ENCODE results near the gene POLD4.
"Not testable (repeated sequence)": the region's sequence is repeated elsewhere in the genome, so short reads cannot be mapped to it uniquely, and the experiment has no call there.

The POLD4 gene

DNA sequence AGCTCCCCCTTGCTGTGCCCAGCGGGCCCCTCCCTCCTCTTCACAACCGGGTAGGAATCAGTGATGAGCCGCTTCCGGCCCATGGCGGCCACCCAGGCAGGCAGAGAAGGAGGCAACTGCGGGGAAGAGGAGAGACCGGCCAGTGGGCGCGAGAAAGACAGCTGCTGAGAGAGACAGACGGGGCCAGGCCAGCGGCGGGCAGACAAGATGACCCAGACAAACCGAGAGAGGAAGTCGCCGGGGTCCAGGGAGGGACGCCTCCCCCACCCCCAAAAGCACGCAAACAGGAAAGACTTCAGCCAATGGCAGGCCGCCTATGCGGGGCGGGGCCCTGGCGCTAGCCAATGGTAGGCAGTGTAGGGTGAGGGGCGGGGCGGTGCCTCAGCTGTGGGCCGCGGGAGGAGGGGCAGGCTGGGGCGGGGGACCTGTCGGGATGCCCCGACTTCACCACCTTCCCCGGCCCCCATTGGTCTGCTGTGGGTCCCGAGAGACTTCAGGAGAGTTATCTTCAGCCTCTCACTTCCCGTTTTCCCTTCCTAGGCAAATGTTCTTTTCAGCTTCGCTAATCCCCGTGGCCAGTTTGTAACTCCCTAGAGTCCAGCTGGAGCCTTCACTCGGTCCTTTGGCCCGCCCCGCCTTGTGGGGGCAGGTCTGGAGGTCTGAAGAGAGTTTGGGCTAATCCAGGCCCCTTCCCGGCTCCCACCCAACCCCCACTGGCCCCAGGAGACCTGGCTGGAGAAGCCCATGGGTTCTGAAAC, at the start of gene POLD4:
Gene POLD4, minus strand, starts transcription at position 230 of the 758 bp plus-strand sequence. Its CDS starts 147 bp downstream, at position 83.
- Histone ChIP-seq H3K9ac (ENCODE audit: low read length) (peak within 1 kb of the TSS; percentile 84), H3K27ac (ENCODE audit: low read depth, low read length) (peak within 1 kb of the TSS; percentile 98), H3K36me3 (ENCODE audit: control insufficient read depth, insufficient read depth, low read length) (peaks cover 5% of the 10 kb centered on the region), H3K27me3 (ENCODE audit: control insufficient read depth, insufficient read depth, low read length) (no peaks in the 10 kb centered on the region), H3K4me3 (ENCODE audit: low read length) (peak within 1 kb of the TSS; percentile 92), H3K4me1 (ENCODE audit: control insufficient read depth, insufficient read depth, low read length) (peaks cover 37% of the 10 kb centered on the region)

DNA sequence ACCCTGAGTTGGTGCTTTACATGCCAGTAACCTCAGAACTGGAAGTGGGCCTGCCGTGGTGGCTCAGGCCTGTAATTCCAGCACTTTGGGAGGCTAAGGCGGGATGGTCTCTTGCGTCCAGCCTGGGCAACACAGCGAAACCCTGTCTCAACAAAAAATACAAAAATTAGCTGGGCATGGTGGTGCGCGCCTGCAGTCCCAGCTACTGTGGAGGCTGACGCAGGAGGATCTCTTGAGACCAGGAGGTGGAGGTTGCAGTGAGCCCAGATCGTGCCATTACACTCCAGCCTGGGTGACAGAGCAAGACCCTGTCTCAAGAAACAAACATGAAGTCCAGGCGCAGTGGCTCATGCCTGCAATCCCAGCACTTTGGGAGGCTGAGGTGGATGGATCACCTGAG, 49.7 kb upstream of the POLD4 start:
- H3K4me3 ChIP-seq (ENCODE audit: low read length); H3K9ac ChIP-seq (ENCODE audit: low read length); H3K27me3 ChIP-seq (ENCODE audit: control insufficient read depth, insufficient read depth, low read length); H3K27ac ChIP-seq (ENCODE audit: low read depth, low read length): not testable (repeated sequence)
- Histone ChIP-seq H3K4me1 (ENCODE audit: control insufficient read depth, insufficient read depth, low read length) (peaks cover 13% of the 10 kb centered on the region), H3K36me3 (ENCODE audit: control insufficient read depth, insufficient read depth, low read length) (peaks cover 14% of the 10 kb centered on the region)

DNA sequence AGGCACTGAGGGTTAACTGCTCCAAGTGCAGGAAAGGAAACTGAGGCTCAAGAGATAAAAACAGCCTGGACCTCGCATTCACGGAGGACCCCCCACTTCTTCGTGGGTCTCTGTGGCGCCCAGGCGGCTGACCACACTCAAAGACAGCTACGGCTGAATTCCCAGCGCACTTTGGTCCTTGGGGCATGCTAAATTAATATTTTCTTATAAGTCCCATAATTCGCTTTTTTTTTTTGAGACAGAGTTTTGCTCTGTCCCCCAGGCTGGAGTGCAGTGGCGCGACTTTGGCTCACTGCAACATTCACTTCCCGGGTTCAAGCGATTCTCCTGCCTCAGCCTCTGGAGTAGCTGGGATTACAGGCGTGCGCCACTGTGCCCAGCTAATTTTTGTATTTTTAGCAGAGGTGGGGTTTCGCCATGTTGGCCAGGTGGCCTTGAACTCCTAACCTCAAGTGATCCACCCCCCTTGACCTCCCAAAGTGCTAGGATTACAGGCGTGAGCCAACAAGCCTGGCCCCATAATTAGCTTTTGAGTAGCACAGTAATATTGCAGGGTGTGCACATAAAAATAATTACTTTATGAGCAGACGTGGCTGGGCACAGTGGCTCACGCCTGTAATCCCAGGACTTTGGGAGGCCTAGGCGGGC, 49.0 kb upstream of the POLD4 start:
- Histone ChIP-seq H3K9ac (ENCODE audit: low read length) (peak overlapping the region; percentile 82), H3K27ac (ENCODE audit: low read depth, low read length) (peak overlapping the region; percentile 90), H3K4me1 (ENCODE audit: control insufficient read depth, insufficient read depth, low read length) (peaks cover 13% of the 10 kb centered on the region), H3K36me3 (ENCODE audit: control insufficient read depth, insufficient read depth, low read length) (peaks cover 20% of the 10 kb centered on the region), H3K4me3 (ENCODE audit: low read length) (peak overlapping the region; percentile 76)
- H3K27me3 ChIP-seq (ENCODE audit: control insufficient read depth, insufficient read depth, low read length) = not testable (repeated sequence)

DNA sequence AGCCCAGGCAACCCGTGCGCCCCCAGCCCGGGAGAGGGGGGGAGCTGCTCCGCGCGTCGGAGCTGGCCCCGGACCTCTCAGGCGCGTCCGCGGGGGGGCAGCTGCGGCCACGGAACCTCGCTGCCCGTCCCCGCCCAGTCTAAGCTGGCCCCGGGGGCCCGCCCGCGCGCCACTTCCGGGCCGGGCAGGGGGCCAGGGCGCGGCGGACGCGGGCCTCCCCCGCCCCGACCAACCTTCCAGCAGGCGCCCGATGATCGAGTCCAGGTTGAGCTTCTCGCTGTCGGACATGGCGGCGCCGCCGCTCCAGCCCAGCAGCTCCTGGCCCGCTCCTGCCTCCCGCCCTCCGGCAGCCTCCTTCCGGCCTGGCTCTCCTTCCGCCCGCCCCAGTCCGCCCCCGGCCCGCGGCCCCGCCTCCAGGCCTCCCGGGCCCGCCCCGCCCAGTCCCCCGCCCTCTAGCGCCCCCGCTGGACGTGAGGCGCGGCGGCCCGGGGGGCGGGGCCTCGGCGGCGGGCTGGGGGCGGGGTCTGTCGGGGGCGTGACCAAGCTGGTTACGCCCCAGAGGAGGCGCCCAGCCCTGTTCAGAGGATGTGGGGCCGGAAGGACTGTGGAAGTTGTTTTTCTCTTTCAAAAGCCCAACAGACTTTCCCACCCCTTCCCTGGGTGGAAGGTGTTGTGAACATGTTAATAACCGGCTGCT, 48.3 kb upstream of the POLD4 start, which contains the start of gene PPP1CA:
Gene PPP1CA, minus strand, starts transcription at position 364 of the 697 bp plus-strand sequence. Its CDS starts 76 bp downstream, at position 288.
- Histone ChIP-seq H3K9ac (ENCODE audit: low read length) (peak within 1 kb of the TSS; percentile 82), H3K4me1 (ENCODE audit: control insufficient read depth, insufficient read depth, low read length) (peaks cover 13% of the 10 kb centered on the region), H3K27me3 (ENCODE audit: control insufficient read depth, insufficient read depth, low read length) (no peaks in the 10 kb centered on the region), H3K36me3 (ENCODE audit: control insufficient read depth, insufficient read depth, low read length) (peaks cover 20% of the 10 kb centered on the region), H3K27ac (ENCODE audit: low read depth, low read length) (peak within 1 kb of the TSS; percentile 91), H3K4me3 (ENCODE audit: low read length) (peak within 1 kb of the TSS; percentile 87)

DNA sequence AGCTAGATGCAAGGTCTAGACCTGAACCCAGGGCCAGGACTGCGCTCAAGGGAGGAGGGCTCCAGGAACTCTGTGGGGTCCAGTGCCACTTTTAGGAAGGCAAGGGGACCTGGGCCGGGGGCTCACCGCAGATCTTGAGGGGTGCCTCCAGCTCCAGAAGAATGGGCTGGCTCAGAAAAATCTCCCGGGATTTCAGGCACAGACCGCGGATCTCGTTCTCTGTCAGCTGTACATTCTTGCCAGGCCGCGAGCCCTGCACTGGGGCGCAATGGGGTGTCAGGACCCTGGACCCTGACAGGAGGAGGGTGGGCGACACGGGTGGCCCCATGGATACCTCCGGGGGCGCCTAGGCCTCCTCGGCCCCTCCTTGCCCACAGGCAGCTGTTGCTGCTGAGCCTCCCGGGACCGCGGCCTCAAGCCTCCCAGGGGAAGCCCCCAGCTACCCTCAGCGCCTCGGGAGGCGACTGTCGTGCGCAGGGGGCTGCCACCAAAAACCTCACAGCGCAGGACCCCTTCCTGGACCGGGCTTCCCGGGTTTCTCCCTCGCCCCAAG, 47.7 kb upstream of the POLD4 start:
- Histone ChIP-seq H3K9ac (ENCODE audit: low read length) (peak overlapping the region; percentile 81), H3K27ac (ENCODE audit: low read depth, low read length) (peak overlapping the region; percentile 91), H3K4me1 (ENCODE audit: control insufficient read depth, insufficient read depth, low read length) (peaks cover 13% of the 10 kb centered on the region)

DNA sequence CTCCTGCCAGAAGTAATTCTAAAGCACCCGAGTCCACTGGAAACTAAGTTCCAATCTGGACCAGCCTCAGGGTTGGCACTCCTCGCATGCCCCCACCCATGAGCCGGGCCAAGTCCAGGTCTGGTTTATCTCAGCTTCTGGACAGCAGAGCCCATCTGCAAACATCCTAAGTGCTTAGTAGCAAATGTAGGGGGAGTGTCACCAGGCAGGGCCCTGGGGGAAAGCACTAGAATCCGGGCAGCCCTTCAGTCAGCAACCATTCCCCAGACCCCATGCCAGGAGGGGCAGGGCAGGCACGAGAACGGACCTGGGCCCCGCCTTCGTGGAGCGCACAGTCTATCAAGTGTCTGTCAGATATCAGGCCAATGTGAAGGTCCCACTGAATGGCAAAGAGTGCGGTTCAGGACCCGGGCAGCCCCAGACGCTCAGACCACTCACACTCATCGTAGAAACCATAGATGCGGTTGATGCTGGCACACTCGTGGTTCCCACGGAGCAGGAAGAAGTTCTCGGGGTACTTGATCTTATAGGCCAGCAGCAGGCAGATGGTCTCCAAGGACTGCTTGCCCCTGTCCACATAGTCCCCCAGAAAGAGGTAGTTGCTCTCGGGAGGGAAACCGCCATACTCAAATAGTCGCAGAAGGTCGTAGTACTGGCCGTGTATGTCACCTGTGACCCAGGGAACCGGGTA, 47.0 kb upstream of the POLD4 start:
- Histone ChIP-seq H3K9ac (ENCODE audit: low read length) (peak overlapping the region; percentile 81), H3K36me3 (ENCODE audit: control insufficient read depth, insufficient read depth, low read length) (peaks cover 20% of the 10 kb centered on the region), H3K27me3 (ENCODE audit: control insufficient read depth, insufficient read depth, low read length) (no peaks in the 10 kb centered on the region), H3K27ac (ENCODE audit: low read depth, low read length) (peak overlapping the region; percentile 91), H3K4me3 (ENCODE audit: low read length) (peak overlapping the region; percentile 87), H3K4me1 (ENCODE audit: control insufficient read depth, insufficient read depth, low read length) (peaks cover 13% of the 10 kb centered on the region)

More for the DNA sequence above, 47.7 kb upstream of the POLD4 start:
- Histone ChIP-seq H3K27me3 (ENCODE audit: control insufficient read depth, insufficient read depth, low read length) (no peaks in the 10 kb centered on the region), H3K36me3 (ENCODE audit: control insufficient read depth, insufficient read depth, low read length) (peaks cover 20% of the 10 kb centered on the region), H3K4me3 (ENCODE audit: low read length) (peak overlapping the region; percentile 87)

DNA sequence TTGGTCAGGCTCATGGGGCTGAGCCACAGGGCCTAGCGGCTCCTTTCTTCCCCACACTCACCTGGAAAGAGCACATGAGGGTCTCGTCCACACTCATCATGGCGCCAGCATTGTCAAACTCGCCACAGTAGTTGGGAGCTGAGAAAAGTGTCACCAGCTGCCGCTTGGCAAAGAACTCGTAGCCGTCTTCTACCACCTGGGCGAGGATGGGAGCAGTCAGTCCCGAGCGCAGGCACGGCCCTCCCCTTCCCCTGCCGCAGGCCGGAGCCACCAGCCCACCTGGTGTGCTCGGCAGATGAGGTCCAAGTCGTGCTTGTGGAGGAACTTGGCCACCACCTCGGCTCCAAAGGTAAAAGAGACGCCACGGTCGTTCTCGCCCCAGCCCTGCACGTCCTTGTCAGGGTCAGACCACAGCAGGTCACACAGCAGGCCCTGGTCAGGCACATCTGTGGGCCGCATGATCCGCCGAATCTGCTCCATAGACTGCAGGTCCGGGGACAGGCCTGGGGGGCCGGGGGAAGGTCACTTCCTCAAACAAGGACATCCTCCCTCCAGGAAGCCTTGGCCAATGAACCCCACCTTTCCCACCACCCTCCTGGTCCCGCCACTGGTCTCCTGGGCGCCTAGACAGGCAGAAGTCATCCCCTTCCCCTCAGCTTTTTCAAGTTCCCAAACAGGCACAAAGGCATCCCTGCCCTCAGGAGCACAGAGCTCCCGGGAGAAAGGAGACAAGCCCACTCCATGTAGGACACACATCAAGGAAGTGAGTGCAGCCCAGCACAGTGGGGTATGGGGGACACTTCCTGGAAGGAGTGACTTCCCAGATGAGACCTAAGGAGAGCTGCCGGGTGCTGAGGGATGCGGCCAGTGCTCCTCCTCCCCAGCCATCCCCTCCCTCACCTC, 45.6 kb upstream of the POLD4 start:
- no peak overlapping the region for H3K27ac ChIP-seq (ENCODE audit: low read depth, low read length)
- H3K4me1 ChIP-seq (ENCODE audit: control insufficient read depth, insufficient read depth, low read length) = peaks cover 13% of the 10 kb centered on the region
- H3K9ac ChIP-seq (ENCODE audit: low read length) = no peak overlapping the region
- no peak overlapping the region for H3K4me3 ChIP-seq (ENCODE audit: low read length)
- H3K36me3 ChIP-seq (ENCODE audit: control insufficient read depth, insufficient read depth, low read length) = peaks cover 20% of the 10 kb centered on the region
- H3K27me3 ChIP-seq (ENCODE audit: control insufficient read depth, insufficient read depth, low read length) = no peaks in the 10 kb centered on the region

DNA sequence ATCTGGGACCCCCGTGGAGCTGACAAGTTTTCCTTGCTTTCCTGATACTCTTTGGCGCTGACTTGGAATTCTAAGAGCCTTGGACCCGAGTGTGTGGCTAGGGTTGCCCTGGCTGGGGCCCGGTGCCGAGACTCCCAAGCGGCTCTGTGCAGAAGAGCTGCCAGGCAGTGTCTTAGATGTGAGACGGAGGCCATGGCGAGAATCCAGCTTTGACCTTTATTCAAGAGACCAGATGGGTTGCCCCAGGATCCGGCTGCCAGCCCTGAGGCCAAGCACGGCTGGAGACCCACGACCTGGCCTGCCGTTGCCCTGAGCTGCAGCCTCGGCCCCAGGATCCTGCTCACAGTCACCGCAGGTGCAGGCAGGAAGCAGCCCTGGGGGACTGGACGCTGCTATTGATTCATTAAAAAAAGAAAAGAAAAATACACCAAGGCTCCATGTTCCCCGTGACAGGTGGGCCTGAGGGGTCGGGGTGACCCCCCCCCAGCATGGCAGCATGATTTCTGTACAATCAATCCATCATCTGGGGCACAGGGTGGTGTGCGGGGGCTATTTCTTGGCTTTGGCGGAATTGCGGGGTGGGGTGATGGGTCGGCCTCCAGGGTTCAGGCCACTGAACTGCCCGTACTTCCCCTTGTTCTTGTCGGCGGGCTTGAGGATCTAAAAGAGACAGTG, 44.8 kb upstream of the POLD4 start:
- no peak overlapping the region for H3K27ac ChIP-seq (ENCODE audit: low read depth, low read length)
- H3K27me3 ChIP-seq (ENCODE audit: control insufficient read depth, insufficient read depth, low read length) = no peaks in the 10 kb centered on the region
- H3K9ac ChIP-seq (ENCODE audit: low read length) = no peak overlapping the region
- H3K36me3 ChIP-seq (ENCODE audit: control insufficient read depth, insufficient read depth, low read length) = peaks cover 20% of the 10 kb centered on the region
- H3K4me1 ChIP-seq (ENCODE audit: control insufficient read depth, insufficient read depth, low read length) = peaks cover 13% of the 10 kb centered on the region
- H3K4me3 ChIP-seq (ENCODE audit: low read length) = no peak overlapping the region

DNA sequence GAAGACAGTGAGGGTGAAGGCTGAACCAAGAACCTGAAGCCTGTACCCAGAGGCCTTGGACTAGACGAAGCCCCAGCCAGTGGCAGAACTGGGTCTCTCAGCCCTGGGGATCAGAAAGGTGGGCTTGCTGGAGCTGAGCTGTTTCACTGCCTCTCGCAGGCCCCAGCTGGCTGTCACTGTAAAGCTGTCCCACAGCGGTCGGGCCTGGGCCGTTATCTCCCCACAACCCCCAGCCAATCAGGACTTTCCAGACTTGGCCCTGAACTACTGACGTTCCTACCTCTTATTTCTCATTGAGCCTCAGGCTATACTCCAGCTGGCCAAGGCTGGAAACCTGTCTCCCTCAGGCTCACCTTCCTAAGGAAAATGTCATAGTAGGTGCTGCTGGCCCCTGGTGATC, 44.2 kb upstream of the POLD4 start:
- H3K27me3 ChIP-seq (ENCODE audit: control insufficient read depth, insufficient read depth, low read length) = no peaks in the 10 kb centered on the region
- no peak overlapping the region for H3K27ac ChIP-seq (ENCODE audit: low read depth, low read length)
- peaks cover 15% of the 10 kb centered on the region for H3K4me1 ChIP-seq (ENCODE audit: control insufficient read depth, insufficient read depth, low read length)
- H3K9ac ChIP-seq (ENCODE audit: low read length) = no peak overlapping the region
- H3K36me3 ChIP-seq (ENCODE audit: control insufficient read depth, insufficient read depth, low read length) = peaks cover 20% of the 10 kb centered on the region
- no peak overlapping the region for H3K4me3 ChIP-seq (ENCODE audit: low read length)

DNA sequence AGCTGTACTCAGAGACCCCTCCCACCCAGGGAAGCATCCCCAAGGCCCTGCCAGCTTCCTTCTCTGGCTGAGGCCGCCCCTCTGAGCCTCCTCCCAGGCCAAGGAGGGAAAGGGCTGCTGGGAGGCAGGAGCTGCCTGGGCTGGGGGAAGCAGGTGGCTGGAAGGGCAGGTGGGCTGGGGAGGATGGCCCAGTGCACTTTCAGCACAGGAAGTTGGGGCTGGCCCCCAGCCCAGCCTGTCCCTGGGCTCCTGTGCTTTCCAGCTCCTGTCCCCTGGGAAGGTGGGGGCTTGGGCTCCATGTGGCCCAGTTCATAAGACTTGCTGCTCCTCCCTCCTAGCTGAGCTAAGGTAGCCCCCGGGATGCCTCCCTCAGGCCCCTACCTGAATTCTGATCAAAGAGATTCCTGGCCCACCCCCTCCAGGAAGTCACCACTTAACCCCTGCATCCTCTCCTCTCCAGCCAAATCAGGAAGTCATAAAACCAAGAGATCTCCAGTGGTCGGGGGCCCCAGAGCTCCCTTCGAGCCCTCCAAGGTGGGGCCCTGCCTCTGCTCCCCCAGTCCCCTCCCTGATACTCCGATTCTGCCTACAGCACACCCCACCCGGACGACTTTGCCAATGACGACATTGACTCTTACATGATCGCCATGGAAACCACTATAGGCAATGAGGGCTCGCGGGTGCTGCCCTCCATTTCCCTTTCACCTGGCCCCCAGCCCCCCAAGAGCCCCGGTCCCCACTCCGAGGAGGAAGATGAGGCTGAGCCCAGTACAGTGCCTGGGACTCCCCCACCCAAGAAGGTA, 43.4 kb upstream of the POLD4 start:
- no peak overlapping the region for H3K4me3 ChIP-seq (ENCODE audit: low read length)
- peaks cover 20% of the 10 kb centered on the region for H3K36me3 ChIP-seq (ENCODE audit: control insufficient read depth, insufficient read depth, low read length)
- H3K9ac ChIP-seq (ENCODE audit: low read length) = no peak overlapping the region
- H3K27me3 ChIP-seq (ENCODE audit: control insufficient read depth, insufficient read depth, low read length) = no peaks in the 10 kb centered on the region
- H3K27ac ChIP-seq (ENCODE audit: low read depth, low read length) = no peak overlapping the region
- peaks cover 18% of the 10 kb centered on the region for H3K4me1 ChIP-seq (ENCODE audit: control insufficient read depth, insufficient read depth, low read length)

Data from rectal smooth muscle tissue (tissue), 1 donor.